ENCODE results near the gene TANC2.

- no peak for TF ChIP-seq POLR2AphosphoS5 (IDR thresholded peaks at IDR 0.05; ENCODE audit: borderline replicate concordance, low read depth, low read length)
- TF ChIP-seq EZH2 (IDR thresholded peaks at IDR 0.05) = no peak
- no peak for TF ChIP-seq FOXP2 (optimal IDR thresholded peaks at IDR 0.05; ENCODE audit: control extremely low read depth, extremely low read length, insufficient read depth)
Measured at GRCh38 chr17:62998166-62998565, 32.1 kb downstream of the TANC2 start.
